Cardiac fibroblast (primary cell): ENCODE measurements around the gene CDC27.
"Not testable (repeated sequence)": the region's sequence is repeated elsewhere in the genome, so short reads cannot be mapped to it uniquely, and the experiment has no call there.

ENCODE experiments used
- DNase-seq, 2 donors: peaks; one replicate each; pipeline versions ENCODE4 v3.0.0 to v3.0.0-alpha.2; 2010; ENCODE audit warnings: low read depth in 2 of 2
- H3K4me3 ChIP-seq, 2 donors: replicated peaks in 1 of 2; 1 replicate in 1 of 2; 2 replicates in 1 of 2; pipeline ENCODE4 v1.5.1; 2011; ENCODE audit warnings: low read depth in 2 of 2, low read length in 2 of 2, mild to moderate bottlenecking in 2 of 2, moderate library complexity in 1 of 2
- TF ChIP-seq, protein P1 (sequence below): IDR thresholded peaks from one replicate; pipeline ENCODE4 v1.5.1; 2011; ENCODE audit warnings: low read depth, mild to moderate bottlenecking, low read length, inconsistent platforms

The CDC27 gene

GRCh38 chr17:47135235-47135634 lies 53.9 kb downstream of the CDC27 start:
- TF ChIP-seq, protein P1, sequence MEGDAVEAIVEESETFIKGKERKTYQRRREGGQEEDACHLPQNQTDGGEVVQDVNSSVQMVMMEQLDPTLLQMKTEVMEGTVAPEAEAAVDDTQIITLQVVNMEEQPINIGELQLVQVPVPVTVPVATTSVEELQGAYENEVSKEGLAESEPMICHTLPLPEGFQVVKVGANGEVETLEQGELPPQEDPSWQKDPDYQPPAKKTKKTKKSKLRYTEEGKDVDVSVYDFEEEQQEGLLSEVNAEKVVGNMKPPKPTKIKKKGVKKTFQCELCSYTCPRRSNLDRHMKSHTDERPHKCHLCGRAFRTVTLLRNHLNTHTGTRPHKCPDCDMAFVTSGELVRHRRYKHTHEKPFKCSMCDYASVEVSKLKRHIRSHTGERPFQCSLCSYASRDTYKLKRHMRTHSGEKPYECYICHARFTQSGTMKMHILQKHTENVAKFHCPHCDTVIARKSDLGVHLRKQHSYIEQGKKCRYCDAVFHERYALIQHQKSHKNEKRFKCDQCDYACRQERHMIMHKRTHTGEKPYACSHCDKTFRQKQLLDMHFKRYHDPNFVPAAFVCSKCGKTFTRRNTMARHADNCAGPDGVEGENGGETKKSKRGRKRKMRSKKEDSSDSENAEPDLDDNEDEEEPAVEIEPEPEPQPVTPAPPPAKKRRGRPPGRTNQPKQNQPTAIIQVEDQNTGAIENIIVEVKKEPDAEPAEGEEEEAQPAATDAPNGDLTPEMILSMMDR: no peak
- DNase-seq: no peak
- no peak overlapping the region for H3K4me3 ChIP-seq

DNA sequence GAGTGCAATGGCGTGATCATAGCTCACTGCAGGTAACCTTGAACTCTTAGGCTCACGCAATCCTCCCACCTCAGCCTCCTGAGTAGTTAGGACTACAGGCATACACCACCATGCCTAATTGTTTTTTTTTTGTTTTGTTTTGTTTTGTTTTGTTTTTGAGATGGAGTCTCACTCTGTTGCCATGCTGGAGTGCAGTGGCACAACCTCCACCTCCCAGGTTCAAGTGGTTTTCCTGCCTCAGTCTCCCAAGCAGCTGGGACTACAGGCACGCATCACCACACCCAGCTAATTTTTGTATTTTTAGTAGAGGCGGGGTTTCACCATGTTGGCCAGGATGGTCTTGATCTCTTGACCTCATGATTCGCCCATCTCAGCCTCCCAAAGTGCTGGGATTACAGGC lies 54.7 kb downstream of the CDC27 start:
- H3K4me3 ChIP-seq, DNase-seq: not testable (repeated sequence)

DNA sequence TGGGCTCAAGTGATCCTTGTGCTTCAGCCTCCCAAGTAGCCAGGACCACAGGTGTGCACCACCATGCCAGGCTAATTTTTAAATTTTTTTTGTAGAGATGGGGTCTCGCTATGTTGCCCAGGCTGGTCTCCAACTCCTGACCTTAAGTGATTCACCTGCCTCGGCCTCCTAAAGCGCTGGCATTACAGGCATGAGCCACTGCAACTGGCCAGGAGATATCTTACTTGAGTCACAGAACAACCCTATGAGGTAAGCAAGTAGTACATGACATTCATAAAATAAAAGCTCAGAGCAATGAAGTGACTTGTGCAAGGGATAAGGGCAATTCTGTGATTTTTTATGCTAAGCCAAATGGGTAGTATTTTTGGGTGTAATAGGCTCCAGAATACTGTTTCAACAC lies 57.3 kb downstream of the CDC27 start:
- DNase-seq: peak in 1 of 2 donors; percentile 34
- TF ChIP-seq, protein P1: no peak

GRCh38 chr17:47126835-47127234 lies 62.3 kb downstream of the CDC27 start:
- not testable (repeated sequence) for H3K4me3 ChIP-seq, DNase-seq

More for the DNA sequence above, 57.3 kb downstream of the CDC27 start:
- no peak overlapping the region for H3K4me3 ChIP-seq

GRCh38 chr17:47123262-47123661 lies 65.8 kb downstream of the CDC27 start:
- DNase-seq, H3K4me3 ChIP-seq: not testable (repeated sequence)

- peak in 1 of 2 donors; percentile 80 for DNase-seq
Measured at GRCh38 chr17:47120521-47121095, 68.5 kb downstream of the CDC27 start.

DNA sequence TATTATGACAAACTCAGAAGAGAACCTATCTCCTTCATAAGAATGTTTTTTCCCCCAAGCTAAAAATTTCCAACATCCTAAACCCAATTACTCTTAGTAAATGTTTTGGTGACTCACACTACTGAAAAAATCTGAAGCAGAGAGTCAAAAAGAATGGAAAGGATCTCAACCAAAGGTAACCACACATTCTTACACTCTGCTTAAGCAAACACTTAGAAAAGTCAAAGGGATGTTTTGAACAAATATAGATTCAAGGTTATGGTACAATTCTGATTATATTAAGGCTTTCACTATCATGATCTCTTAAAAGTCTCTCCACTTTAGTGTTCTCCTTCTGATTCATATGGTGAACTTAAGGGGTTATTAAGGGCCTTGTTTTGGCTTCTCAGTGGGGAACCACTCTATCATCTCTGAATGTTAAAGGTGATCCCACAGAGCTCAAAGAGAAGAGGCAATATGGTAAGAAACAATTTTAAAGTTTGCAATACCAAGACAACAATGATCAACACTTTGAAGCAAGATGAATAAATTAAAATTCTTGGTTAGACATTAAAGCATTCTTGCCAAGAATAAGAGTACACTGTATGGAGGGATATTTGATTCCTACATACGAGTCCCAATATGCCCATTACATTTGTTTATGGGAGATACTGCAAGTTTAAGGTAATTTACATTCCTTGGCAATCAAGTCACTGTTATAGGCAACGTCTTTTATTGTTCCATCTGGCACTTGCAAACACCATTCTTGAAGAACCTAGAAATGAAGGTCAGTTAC lies 69.2 kb downstream of the CDC27 start:
- TF ChIP-seq, protein P1: no peak
- no peak overlapping the region for H3K4me3 ChIP-seq
- peak in 1 of 2 donors; percentile 59 for DNase-seq

More at GRCh38 chr17:47120521-47121095, 68.5 kb downstream of the CDC27 start:
- no peak overlapping the region for H3K4me3 ChIP-seq
- TF ChIP-seq, protein P1: no peak

- DNase-seq: no peak
- H3K4me3 ChIP-seq: no peak overlapping the region
- TF ChIP-seq, protein P1: no peak
Measured at GRCh38 chr17:47117386-47117785, 71.7 kb downstream of the CDC27 start.
